ENCODE data around the gene KIAA1549. TPM values are rescaled to one million over a fixed set of nuclear protein-coding genes. Genes with fewer than 3 reads are reported as not detected.

The KIAA1549 gene
- total and polyA plus RNA-seq, 2 of the 8 experiments (the other 6 are each of a cell fraction or from before 2014, with no cell fraction given), result 6.5 to 17.3 TPM

DNA sequence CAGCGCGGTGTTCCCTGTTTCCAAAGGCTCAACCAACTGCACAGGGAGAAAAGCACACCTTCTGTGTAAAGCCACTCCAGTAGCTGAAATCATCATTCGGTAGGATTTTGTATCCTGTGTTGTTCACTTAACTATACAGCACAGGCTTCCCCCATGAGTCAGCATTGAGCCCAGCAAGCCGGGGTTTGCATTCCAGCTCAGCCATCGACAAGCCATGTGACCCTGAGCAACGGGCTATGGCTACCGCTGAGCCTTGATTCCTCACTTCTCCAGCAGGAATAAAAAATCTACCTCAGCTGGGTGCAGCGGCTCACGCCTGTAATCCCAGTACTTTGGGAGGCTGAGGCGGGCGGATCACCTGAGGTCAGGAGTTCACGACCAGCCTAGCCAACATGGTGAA is 139.1 kb downstream of the KIAA1549 start (continued):
- TF ChIP-seq, protein P1, sequence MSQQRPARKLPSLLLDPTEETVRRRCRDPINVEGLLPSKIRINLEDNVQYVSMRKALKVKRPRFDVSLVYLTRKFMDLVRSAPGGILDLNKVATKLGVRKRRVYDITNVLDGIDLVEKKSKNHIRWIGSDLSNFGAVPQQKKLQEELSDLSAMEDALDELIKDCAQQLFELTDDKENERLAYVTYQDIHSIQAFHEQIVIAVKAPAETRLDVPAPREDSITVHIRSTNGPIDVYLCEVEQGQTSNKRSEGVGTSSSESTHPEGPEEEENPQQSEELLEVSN (IDR thresholded peaks at IDR 0.05), result no peak
- TF ChIP-seq JUN (IDR thresholded peaks at IDR 0.05; ENCODE audit: low read depth, low read length), result no peak
- TF ChIP-seq CREB1 (IDR thresholded peaks at IDR 0.05), result no peak
- TF ChIP-seq RAD21 (IDR thresholded peaks at IDR 0.05 in 1 of 2, conservative IDR thresholded peaks at IDR 0.05 in 1 of 2; ENCODE audit: low read depth in 2 of 2, low read length in 2 of 2), result no peak
- TF ChIP-seq EZH2 (IDR thresholded peaks at IDR 0.05; ENCODE audit: low read depth, low read length, severe bottlenecking), result no peak
- 0 out of 2 replicates have a peak, but pooled peaks have one; percentile 36 for TF ChIP-seq YY1 (IDR thresholded peaks at IDR 0.05; ENCODE audit: low read depth, low read length)
- TF ChIP-seq RFX5 (IDR thresholded peaks at IDR 0.05; ENCODE audit: borderline replicate concordance, low read depth, low read length), result no peak
- TF ChIP-seq MAX (IDR thresholded peaks at IDR 0.05), result peak; percentile 48; the same call in 1 of the 2 replicates

Data from H1 (cell line).